Measurements from ENCODE around the gene UGT1A9. TPM values are rescaled to one million over a fixed set of nuclear protein-coding genes. Genes with fewer than 3 reads are reported as not detected.

The UGT1A9 gene
- total and polyA plus RNA-seq, 2 of the 4 experiments (the other 2 are of a cell fraction) = not detected

DNA sequence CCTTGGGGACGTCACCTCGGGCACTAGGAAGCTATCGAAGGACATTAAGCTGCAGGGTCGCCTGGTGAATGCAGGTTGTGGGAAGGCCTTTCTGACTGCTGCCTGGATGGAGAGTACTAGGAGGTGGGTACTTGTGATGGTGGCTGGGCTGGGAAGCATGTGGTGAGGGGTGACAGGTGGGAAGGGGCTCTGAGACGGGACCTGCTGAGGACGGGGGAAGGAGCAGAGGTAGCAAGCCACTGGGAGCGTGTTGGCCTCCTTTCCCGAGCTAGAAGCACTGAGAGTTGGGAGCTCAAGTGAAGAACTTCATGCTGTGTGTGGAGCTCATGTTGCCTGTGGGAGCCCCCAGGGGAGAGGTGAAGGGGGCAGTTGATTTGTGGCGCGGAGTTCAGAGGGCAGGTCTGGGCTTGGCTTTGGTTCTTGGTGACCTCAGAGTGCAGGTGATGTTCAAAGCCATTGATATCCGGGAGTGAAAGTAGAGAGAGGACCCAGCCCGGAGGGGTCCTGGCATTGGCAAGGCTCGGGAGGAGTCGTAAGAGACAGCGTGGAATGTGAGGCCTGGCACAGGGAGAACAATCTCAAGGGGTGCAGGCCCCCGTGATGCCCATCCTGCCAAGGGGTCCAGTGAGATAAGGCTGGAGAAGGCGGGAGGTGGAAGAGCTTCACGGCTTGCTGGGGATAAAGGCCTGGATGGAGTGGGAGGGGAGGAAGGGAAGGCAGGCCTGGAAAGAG is 119.6 kb downstream of the UGT1A9 start:
- Histone ChIP-seq H3K9ac (ENCODE audit: low read depth, low read length) (no peak overlapping the region), H3K4me2 (ENCODE audit: low read depth, low read length) (no peak overlapping the region), H2BK15ac (ENCODE audit: low read depth, low read length) (no peak overlapping the region), H4K20me1 (ENCODE audit: insufficient read depth, low read length) (no peaks in the 10 kb centered on the region), H3K36me3 (ENCODE audit: control insufficient read depth, insufficient read depth, low read length) (no peaks in the 10 kb centered on the region), H4K5ac (ENCODE audit: low read depth, low read length) (no peak overlapping the region), H2BK5ac (ENCODE audit: low read depth, low read length, poor library complexity, severe bottlenecking) (no peak overlapping the region), H2AFZ (replicated peaks; ENCODE audit: low read length, poor library complexity) (no peak overlapping the region), H4K8ac (ENCODE audit: low read depth in 2 of 2, low read length in 2 of 2) (no peak overlapping the region), H3K9me1 (ENCODE audit: insufficient read depth, low read length) (no peaks in the 10 kb centered on the region), H2AK9ac (replicated peaks; ENCODE audit: low read depth, low read length, poor library complexity) (no peak overlapping the region), H3K9me3 (ENCODE audit: control insufficient read depth, insufficient read depth, low read length) (no peaks in the 10 kb centered on the region), H3K18ac (ENCODE audit: low read depth, low read length) (no peak overlapping the region), H2BK120ac (ENCODE audit: low read depth, low read length) (no peak overlapping the region), H3K56ac (ENCODE audit: extremely low read depth, insufficient read depth, low read length) (no peak overlapping the region), H3K23ac (ENCODE audit: low read depth, low read length) (no peak overlapping the region), H3K79me1 (ENCODE audit: low read depth in 1 of 2, low read length in 2 of 2) (no peaks in the 10 kb centered on the region), H2AK5ac (ENCODE audit: low read depth, low read length) (no peak overlapping the region), H3K14ac (replicated peaks; ENCODE audit: low read depth, low read length) (no peak overlapping the region), H3K4ac (ENCODE audit: low read depth, low read length) (no peak overlapping the region), H2BK20ac (ENCODE audit: low read depth, low read length) (no peak overlapping the region), H3K27me3 (ENCODE audit: control insufficient read depth, insufficient read depth, low read length) (peaks cover 8% of the 10 kb centered on the region), H3K4me3 (ENCODE audit: insufficient read depth, low read depth, low read length) (no peak overlapping the region), H3K4me1 (ENCODE audit: control insufficient read depth, insufficient read depth, low read length) (no peaks in the 10 kb centered on the region), H3K27ac (ENCODE audit: insufficient read depth, low read length) (no peak overlapping the region), H4K91ac (ENCODE audit: insufficient read depth, low read depth, low read length) (no peak overlapping the region)
- in situ Hi-C loops (cut with MboI; ENCODE audit: low sequenced_read_pairs) = no loop called here
- intact Hi-C loops (cut with micrococcal nuclease) = no loop called here
- TF ChIP-seq, protein P1, sequence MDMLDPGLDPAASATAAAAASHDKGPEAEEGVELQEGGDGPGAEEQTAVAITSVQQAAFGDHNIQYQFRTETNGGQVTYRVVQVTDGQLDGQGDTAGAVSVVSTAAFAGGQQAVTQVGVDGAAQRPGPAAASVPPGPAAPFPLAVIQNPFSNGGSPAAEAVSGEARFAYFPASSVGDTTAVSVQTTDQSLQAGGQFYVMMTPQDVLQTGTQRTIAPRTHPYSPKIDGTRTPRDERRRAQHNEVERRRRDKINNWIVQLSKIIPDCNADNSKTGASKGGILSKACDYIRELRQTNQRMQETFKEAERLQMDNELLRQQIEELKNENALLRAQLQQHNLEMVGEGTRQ (IDR thresholded peaks at IDR 0.05; ENCODE audit: low read depth, low read length) = no peak
- TF ChIP-seq, protein P2, sequence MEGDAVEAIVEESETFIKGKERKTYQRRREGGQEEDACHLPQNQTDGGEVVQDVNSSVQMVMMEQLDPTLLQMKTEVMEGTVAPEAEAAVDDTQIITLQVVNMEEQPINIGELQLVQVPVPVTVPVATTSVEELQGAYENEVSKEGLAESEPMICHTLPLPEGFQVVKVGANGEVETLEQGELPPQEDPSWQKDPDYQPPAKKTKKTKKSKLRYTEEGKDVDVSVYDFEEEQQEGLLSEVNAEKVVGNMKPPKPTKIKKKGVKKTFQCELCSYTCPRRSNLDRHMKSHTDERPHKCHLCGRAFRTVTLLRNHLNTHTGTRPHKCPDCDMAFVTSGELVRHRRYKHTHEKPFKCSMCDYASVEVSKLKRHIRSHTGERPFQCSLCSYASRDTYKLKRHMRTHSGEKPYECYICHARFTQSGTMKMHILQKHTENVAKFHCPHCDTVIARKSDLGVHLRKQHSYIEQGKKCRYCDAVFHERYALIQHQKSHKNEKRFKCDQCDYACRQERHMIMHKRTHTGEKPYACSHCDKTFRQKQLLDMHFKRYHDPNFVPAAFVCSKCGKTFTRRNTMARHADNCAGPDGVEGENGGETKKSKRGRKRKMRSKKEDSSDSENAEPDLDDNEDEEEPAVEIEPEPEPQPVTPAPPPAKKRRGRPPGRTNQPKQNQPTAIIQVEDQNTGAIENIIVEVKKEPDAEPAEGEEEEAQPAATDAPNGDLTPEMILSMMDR (conservative IDR thresholded peaks at IDR 0.05; ENCODE audit: low read depth, low read length) = no peak
- TF ChIP-seq MAFK (IDR thresholded peaks at IDR 0.05; ENCODE audit: low read depth, low read length) (no peak), CHD1 (IDR thresholded peaks at IDR 0.05; ENCODE audit: low read depth, low read length) (no peak), RCOR1 (IDR thresholded peaks at IDR 0.05; ENCODE audit: insufficient replicate concordance, low read length) (no peak), NFE2L2 (IDR thresholded peaks at IDR 0.05; ENCODE audit: low read depth, low read length) (no peak), MXI1 (IDR thresholded peaks at IDR 0.05; ENCODE audit: borderline replicate concordance, low read depth, low read length) (no peak), CEBPB (IDR thresholded peaks at IDR 0.05; ENCODE audit: low read depth, low read length) (no peak), BHLHE40 (IDR thresholded peaks at IDR 0.05; ENCODE audit: low read depth, low read length) (no peak), RAD21 (IDR thresholded peaks at IDR 0.05; ENCODE audit: low read length) (no peak)
- TF ChIP-seq, protein P3, sequence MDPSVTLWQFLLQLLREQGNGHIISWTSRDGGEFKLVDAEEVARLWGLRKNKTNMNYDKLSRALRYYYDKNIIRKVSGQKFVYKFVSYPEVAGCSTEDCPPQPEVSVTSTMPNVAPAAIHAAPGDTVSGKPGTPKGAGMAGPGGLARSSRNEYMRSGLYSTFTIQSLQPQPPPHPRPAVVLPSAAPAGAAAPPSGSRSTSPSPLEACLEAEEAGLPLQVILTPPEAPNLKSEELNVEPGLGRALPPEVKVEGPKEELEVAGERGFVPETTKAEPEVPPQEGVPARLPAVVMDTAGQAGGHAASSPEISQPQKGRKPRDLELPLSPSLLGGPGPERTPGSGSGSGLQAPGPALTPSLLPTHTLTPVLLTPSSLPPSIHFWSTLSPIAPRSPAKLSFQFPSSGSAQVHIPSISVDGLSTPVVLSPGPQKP (IDR thresholded peaks at IDR 0.05; ENCODE audit: borderline replicate concordance, low read depth, low read length) = no peak
- CTCF ChIA-PET = no interaction called here
- POLR2A ChIA-PET (ENCODE audit: unreplicated experiment) = no interaction called here
- dilution Hi-C loops (cut with HindIII; ENCODE audit: low sequenced_read_pairs, unreplicated experiment) = no loop called here
- ATAC-seq (ENCODE audit: low read depth) (no peak), DNase-seq (no peak)
- no TSS peak for BruUV-seq (replicated peaks)
- 67% methylated on average over 10 of the region's 18 CpGs; no CpG with 5 or more reads in 1 of the 2 experiments for WGBS, 2 experiments (ENCODE audit: extremely low coverage in 2 of 2, insufficient read length in 1 of 2)
